Activated B cell treated with CpG ODN at 0.5 μM for 24 hours (primary cell): ENCODE results near the gene TPCN1. TPM values are rescaled to one million over a fixed set of nuclear protein-coding genes. Genes with fewer than 3 reads are reported as not detected.

Experiments
- ATAC-seq: fragments of 200-7000 bp; cut with Tn5 transposase; one replicate; pipeline ENCODE4 v1.10.0; 2021; ENCODE audit warnings: low read depth, mild to moderate bottlenecking, moderate library complexity
- CTCF ChIA-PET: fragments of 350-600 bp; sonication (Branson Sonifier 250); formaldehyde crosslinking; loops from one replicate; lab custom pipeline; 2021; ENCODE audit warnings: antibody characterized with exemption; lab: Charles Lee
- POLR2A ChIA-PET: fragments of 350-600 bp; sonication (Branson Sonifier 250); formaldehyde crosslinking; loops from one replicate; lab custom pipeline; 2021; ENCODE audit warnings: antibody characterized with exemption; lab: Charles Lee
- DNase-seq: peaks from one replicate; pipeline ENCODE4 v3.0.0; 2022
- H3K27ac Mint-ChIP-seq: one replicate; pipeline ENCODE4 v1.8.0; 2020; ENCODE audit warnings: mixed read lengths
- H3K27me3 Mint-ChIP-seq: one replicate; pipeline ENCODE4 v1.8.0; 2021; ENCODE audit warnings: mixed read lengths
- H3K36me3 Mint-ChIP-seq: one replicate; pipeline ENCODE4 v1.8.0; 2021; ENCODE audit warnings: low read depth, mixed read lengths
- H3K4me1 Mint-ChIP-seq: one replicate; pipeline ENCODE4 v1.8.0; 2021; ENCODE audit warnings: mixed read lengths
- H3K4me3 Mint-ChIP-seq: one replicate; pipeline ENCODE4 v1.8.0; 2020; ENCODE audit warnings: mild to moderate bottlenecking, mixed read lengths
- H3K9me3 Mint-ChIP-seq: one replicate; pipeline ENCODE4 v1.8.0; 2020; ENCODE audit warnings: mixed read lengths
- CTCF ChIP-seq: fragments of 200-600 bp; IDR thresholded peaks from one replicate; pipeline ENCODE4 v1.8.0; 2022; ENCODE audit warnings: antibody characterized with exemption, mild to moderate bottlenecking
- intact Hi-C: fragments of 100-400 bp; cut with micrococcal nuclease; formaldehyde crosslinking; loops from one replicate; pipeline ENCODE4 v1.15.1; 2024
- total RNA-seq: library from RNA; stranded (reverse); gene quantifications from 2 replicates; pipeline ENCODE4 v1.2.3, GENCODE V29; 2022

The TPCN1 gene
- total RNA-seq, 1 donor from 2014 or later, result 126 TPM

- intact Hi-C loops, result no loop called here
- no peaks in the 10 kb centered on the region for H3K9me3 Mint-ChIP-seq
- POLR2A ChIA-PET, result interaction anchor here (0.8 kb wide), 1 partner anchor 82 kb away, joined by 3 read pairs; no protein-coding TSS in a partner anchor
- H3K36me3 Mint-ChIP-seq, result peaks cover 79% of the 10 kb centered on the region
- TF ChIP-seq CTCF, result no peak
- no peaks in the 10 kb centered on the region for H3K27me3 Mint-ChIP-seq
- H3K4me1 Mint-ChIP-seq, result no peaks in the 10 kb centered on the region
- no peak overlapping the region for H3K4me3 Mint-ChIP-seq
- ATAC-seq, result no peak
- DNase-seq, result no peak
- H3K27ac Mint-ChIP-seq, result no peak overlapping the region
- CTCF ChIA-PET, result no interaction called here
Observed at GRCh38 chr12:113289361-113289760, 68.1 kb downstream of the TPCN1 start.

- DNase-seq (no peak), ATAC-seq (no peak)
- Mint-ChIP-seq H3K4me3 (no peak overlapping the region), H3K27ac (no peak overlapping the region), H3K36me3 (peaks cover 80% of the 10 kb centered on the region), H3K4me1 (no peaks in the 10 kb centered on the region), H3K9me3 (no peaks in the 10 kb centered on the region), H3K27me3 (no peaks in the 10 kb centered on the region)
- intact Hi-C loops, result no loop called here
- CTCF ChIA-PET, result no interaction called here
- POLR2A ChIA-PET, result interaction anchor here (0.6 kb wide), 1 partner anchor 67 kb away, joined by 11 read pairs; no protein-coding TSS in a partner anchor
- TF ChIP-seq CTCF, result no peak
Observed at GRCh38 chr12:113290506-113290905, 69.2 kb downstream of the TPCN1 start.

DNA sequence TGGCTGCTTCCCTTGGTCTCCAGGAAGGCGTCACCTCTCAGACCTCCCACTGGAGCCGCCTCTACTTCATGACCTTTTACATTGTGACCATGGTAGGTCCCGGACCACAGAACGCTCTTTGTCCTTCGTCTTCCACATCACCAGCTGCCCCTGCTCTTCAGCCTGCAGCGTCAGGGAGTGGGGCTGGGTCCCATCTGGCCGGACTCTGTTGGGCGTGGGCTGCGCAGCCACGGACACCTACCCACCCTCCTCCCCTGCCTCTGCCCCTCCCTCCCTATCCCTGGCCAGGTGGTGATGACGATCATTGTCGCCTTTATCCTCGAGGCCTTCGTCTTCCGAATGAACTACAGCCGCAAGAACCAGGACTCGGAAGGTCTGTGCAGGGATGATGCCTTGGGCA is 70.3 kb downstream of the TPCN1 start:
- TF ChIP-seq CTCF, result no peak
- H3K9me3 Mint-ChIP-seq, result no peaks in the 10 kb centered on the region
- H3K27me3 Mint-ChIP-seq, result no peaks in the 10 kb centered on the region
- no peaks in the 10 kb centered on the region for H3K4me1 Mint-ChIP-seq
- CTCF ChIA-PET, result no interaction called here
- intact Hi-C loops, result no loop called here
- H3K36me3 Mint-ChIP-seq, result peaks cover 78% of the 10 kb centered on the region
- DNase-seq, result no peak
- no peak overlapping the region for H3K4me3 Mint-ChIP-seq
- POLR2A ChIA-PET, result interaction anchor here (0.7 kb wide), 1 partner anchor 112 kb away, joined by 3 read pairs; no protein-coding TSS in a partner anchor
- no peak overlapping the region for H3K27ac Mint-ChIP-seq
- ATAC-seq, result no peak

GRCh38 chr12:113292091-113292490 is 70.8 kb downstream of the TPCN1 start:
- Mint-ChIP-seq H3K36me3 (peaks cover 79% of the 10 kb centered on the region), H3K27me3 (no peaks in the 10 kb centered on the region), H3K27ac (no peak overlapping the region), H3K9me3 (no peaks in the 10 kb centered on the region), H3K4me3 (no peak overlapping the region), H3K4me1 (no peaks in the 10 kb centered on the region)
- intact Hi-C loops, result no loop called here
- DNase-seq (no peak), ATAC-seq (no peak)
- POLR2A ChIA-PET, result interaction anchor here (0.7 kb wide), 1 partner anchor 112 kb away, joined by 3 read pairs; no protein-coding TSS in a partner anchor
- CTCF ChIA-PET, result no interaction called here
- TF ChIP-seq CTCF, result no peak

GRCh38 chr12:113292547-113292946 is 71.3 kb downstream of the TPCN1 start:
- DNase-seq (no peak), ATAC-seq (no peak)
- no peak overlapping the region for H3K27ac Mint-ChIP-seq
- TF ChIP-seq CTCF, result no peak
- ChIA-PET POLR2A (interaction anchor here (0.5 kb wide), 1 partner anchor 47 kb away, joined by 3 read pairs; no protein-coding TSS in a partner anchor), CTCF (no interaction called here)
- H3K4me1 Mint-ChIP-seq, result no peaks in the 10 kb centered on the region
- intact Hi-C loops, result no loop called here
- peaks cover 80% of the 10 kb centered on the region for H3K36me3 Mint-ChIP-seq
- no peak overlapping the region for H3K4me3 Mint-ChIP-seq
- H3K9me3 Mint-ChIP-seq, result no peaks in the 10 kb centered on the region
- H3K27me3 Mint-ChIP-seq, result no peaks in the 10 kb centered on the region
